Right lobe of liver (tissue), 6 donors: ENCODE data around the gene ZMIZ1. TPM values are rescaled to one million over a fixed set of nuclear protein-coding genes. Genes with fewer than 3 reads are reported as not detected.

Source experiments
- ATAC-seq, 4 donors: fragments of 200-7000 bp; cut with Tn5 transposase; one replicate each; pipeline ENCODE4 v1.9.1; 2020; ENCODE audit warnings: mild to moderate bottlenecking in 4 of 4, moderate library complexity in 4 of 4
- DNase-seq, 3 donors: peaks; one replicate each; pipeline ENCODE4 v3.0.0-alpha.2; 2020
- H3K27ac ChIP-seq, 3 donors: fragments of 200-600 bp; one replicate each; pipeline ENCODE4 v1.8.0; 2022
- H3K27me3 ChIP-seq, 2 donors: fragments of 200-600 bp; one replicate each; pipeline ENCODE4 v1.8.0; 2022
- H3K36me3 ChIP-seq, 4 donors: fragments of 200-600 bp; sonication (generic) in 1 of 4; one replicate each; pipeline versions ENCODE4 v1.5.1 to v1.8.0; 2017 to 2022; ENCODE audit warnings: control low read depth in 1 of 4
- H3K4me1 ChIP-seq, 4 donors: fragments of 200-600 bp; sonication (generic) in 1 of 4; one replicate each; pipeline versions ENCODE4 v1.5.1 to v1.8.0; 2017 to 2022; ENCODE audit warnings: control low read depth in 1 of 4
- H3K4me3 ChIP-seq, 3 donors: fragments of 200-600 bp; one replicate each; pipeline ENCODE4 v1.8.0; 2022
- H3K9me3 ChIP-seq, 4 donors: fragments of 200-600 bp; sonication (generic) in 1 of 4; one replicate each; pipeline versions ENCODE4 v1.5.1 to v1.8.0; 2017 to 2022; ENCODE audit warnings: control low read depth in 1 of 4
- POLR2A ChIP-seq: fragments of 450-650 bp; IDR thresholded peaks from one replicate; pipeline ENCODE4 v1.6.1; 2017; ENCODE audit warnings: antibody characterized with exemption, mild to moderate bottlenecking
- WGBS: methylation state at CpG from one replicate; pipeline ENCODE4 v1.1.6; 2018; ENCODE audit warnings: low coverage, low lambda C conversion rate; ENCODE audit not compliant: insufficient coverage; ENCODE audit errors: missing lambda C conversion rate; 5-methylcytosine and 5-hydroxymethylcytosine counted together
- intact Hi-C, 2 donors: fragments of 100-400 bp; cut with DNase I; formaldehyde crosslinking; loops; one replicate each; pipeline versions ENCODE4 v1.11.2 to v1.14.1; 2022
- total RNA-seq, 6 experiments: library from RNA; depleted of rRNA in 2 of 6; stranded (reverse); fragments of >200 nt in 2 of 6; fragmentation: NEBNext Ultra II Directional in 3 of 6; extraction: Animal tissue kit (Norgen Biotek cat#: 25700) in 3 of 6; gene quantifications; one replicate each; pipeline versions ENCODE4 v1.1.0 to v1.2.4, GENCODE V29; 2016 to 2023
- TF ChIP-seq, protein P1 (sequence below), 4 donors: fragments of 200-600 bp in 3 of 4; fragments of 450-650 bp in 1 of 4; IDR thresholded peaks; one replicate each; pipeline versions ENCODE4 v1.5.1 to v1.8.0; 2016 to 2022; ENCODE audit warnings: antibody characterized with exemption in 4 of 4, mild to moderate bottlenecking in 2 of 4
- donor health status: DM: no; HTN: yes; CAD: no.
- donor health status: DM: no; HTN: no; CAD: no.
- donor health status: DM: no; HTN: no; CAD: no.
- donor health status: DM: no; HTN: yes; CAD: no.
- donor health status: DM: no; HTN: yes; CAD: no.

Gene ZMIZ1
- total RNA-seq, 6 experiments from 2014 or later = 9.9 to 22.8 (median 12.3) TPM

GRCh38 chr10:79088176-79088575 is 19.4 kb downstream of the ZMIZ1 start:
- Histone ChIP-seq H3K27ac (peak overlapping the region in 2 of 3 donors; percentile 43 to 65), H3K4me3 (no peak overlapping the region), H3K27me3 (no peaks in the 10 kb centered on the region), H3K4me1 (peaks cover 0 to 75% (median 47%) of the 10 kb centered on the region in 4 donors), H3K36me3 (no peaks in the 10 kb centered on the region), H3K9me3 (no peaks in the 10 kb centered on the region)
- intact Hi-C loops = loop anchor here in 1 of 2 donors (10.0 kb wide), 1 partner anchor 107 kb away; no protein-coding TSS in a partner anchor
- DNase-seq (peak; percentile 65 to 92 (median 91)), ATAC-seq (peak; percentile 57 to 84 (median 78))
- TF ChIP-seq POLR2A = peak; percentile 37
- TF ChIP-seq, protein P1, sequence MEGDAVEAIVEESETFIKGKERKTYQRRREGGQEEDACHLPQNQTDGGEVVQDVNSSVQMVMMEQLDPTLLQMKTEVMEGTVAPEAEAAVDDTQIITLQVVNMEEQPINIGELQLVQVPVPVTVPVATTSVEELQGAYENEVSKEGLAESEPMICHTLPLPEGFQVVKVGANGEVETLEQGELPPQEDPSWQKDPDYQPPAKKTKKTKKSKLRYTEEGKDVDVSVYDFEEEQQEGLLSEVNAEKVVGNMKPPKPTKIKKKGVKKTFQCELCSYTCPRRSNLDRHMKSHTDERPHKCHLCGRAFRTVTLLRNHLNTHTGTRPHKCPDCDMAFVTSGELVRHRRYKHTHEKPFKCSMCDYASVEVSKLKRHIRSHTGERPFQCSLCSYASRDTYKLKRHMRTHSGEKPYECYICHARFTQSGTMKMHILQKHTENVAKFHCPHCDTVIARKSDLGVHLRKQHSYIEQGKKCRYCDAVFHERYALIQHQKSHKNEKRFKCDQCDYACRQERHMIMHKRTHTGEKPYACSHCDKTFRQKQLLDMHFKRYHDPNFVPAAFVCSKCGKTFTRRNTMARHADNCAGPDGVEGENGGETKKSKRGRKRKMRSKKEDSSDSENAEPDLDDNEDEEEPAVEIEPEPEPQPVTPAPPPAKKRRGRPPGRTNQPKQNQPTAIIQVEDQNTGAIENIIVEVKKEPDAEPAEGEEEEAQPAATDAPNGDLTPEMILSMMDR (IDR thresholded peaks at IDR 0.05) = no peak
- WGBS = 19% methylated on average over 6 of the region's 8 CpGs

DNA sequence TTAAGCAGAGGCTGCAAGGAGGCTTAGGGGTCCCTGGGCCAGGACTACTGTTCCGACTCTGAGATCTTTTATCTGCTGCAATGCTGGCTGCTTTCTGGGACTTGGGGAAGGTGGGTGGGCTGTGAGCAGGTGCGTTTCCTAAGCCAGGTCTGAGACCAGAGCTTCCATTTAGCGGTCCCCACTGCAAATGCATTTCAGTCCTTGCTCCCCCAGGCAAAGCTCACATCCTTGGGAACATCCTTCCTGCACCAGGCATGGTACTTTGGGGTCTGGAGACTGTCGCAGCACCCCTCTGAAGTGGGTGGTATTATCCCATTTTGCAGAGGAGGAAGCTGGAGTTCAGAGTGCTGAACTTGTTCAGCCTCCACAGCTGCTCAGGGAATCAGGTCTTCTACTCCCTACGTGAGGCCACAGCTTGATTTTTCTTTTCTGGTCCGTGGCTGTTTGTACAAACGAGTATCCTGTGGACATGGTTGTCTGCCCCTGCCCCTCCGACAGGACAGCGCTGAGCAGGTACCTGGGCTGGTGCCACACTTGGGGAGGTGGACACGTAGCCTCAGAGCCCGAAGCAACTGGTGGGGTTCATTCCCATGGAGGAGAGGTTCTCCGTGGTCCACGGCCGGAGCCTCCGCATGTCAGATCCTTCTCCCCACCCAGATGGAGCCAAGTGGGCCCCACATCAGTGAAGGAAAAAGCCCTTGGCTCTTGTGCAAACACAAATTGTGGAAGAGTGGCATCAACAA is 20.0 kb downstream of the ZMIZ1 start:
- intact Hi-C loops = loop anchor here in 1 of 2 donors (10.0 kb wide), 1 partner anchor 106 kb away; no protein-coding TSS in a partner anchor
- H3K4me3 ChIP-seq = no peak overlapping the region
- 73% methylated on average over 6 of the region's 15 CpGs for WGBS
- ATAC-seq (no peak), DNase-seq (no peak)
- H3K27ac ChIP-seq = peak overlapping the region in 2 of 3 donors; percentile 43 to 65
- H3K27me3 ChIP-seq = no peaks in the 10 kb centered on the region
- TF ChIP-seq, protein P1 (IDR thresholded peaks at IDR 0.05) = no peak
- TF ChIP-seq POLR2A = no peak
- H3K36me3 ChIP-seq = no peaks in the 10 kb centered on the region
- H3K4me1 ChIP-seq = peaks cover 0 to 75% (median 43%) of the 10 kb centered on the region in 4 donors
- no peaks in the 10 kb centered on the region for H3K9me3 ChIP-seq

GRCh38 chr10:79089632-79090031 is 20.9 kb downstream of the ZMIZ1 start:
- Histone ChIP-seq H3K36me3 (no peaks in the 10 kb centered on the region), H3K4me1 (peaks cover 0 to 73% (median 40%) of the 10 kb centered on the region in 4 donors), H3K9me3 (no peaks in the 10 kb centered on the region), H3K27me3 (no peaks in the 10 kb centered on the region), H3K27ac (no peak overlapping the region), H3K4me3 (no peak overlapping the region)
- TF ChIP-seq POLR2A = no peak
- TF ChIP-seq, protein P1 (IDR thresholded peaks at IDR 0.05) = no peak
- DNase-seq (no peak), ATAC-seq (no peak)
- WGBS = 88% methylated on average over 5 of the region's 8 CpGs
- intact Hi-C loops = loop anchor here (10.0 kb wide), 1 partner anchor 105 kb away; no protein-coding TSS in a partner anchor

GRCh38 chr10:79090134-79090803 is 21.5 kb downstream of the ZMIZ1 start:
- DNase-seq = no peak
- Histone ChIP-seq H3K4me1 (peaks cover 0 to 73% (median 39%) of the 10 kb centered on the region in 4 donors), H3K27ac (no peak overlapping the region), H3K27me3 (no peaks in the 10 kb centered on the region), H3K36me3 (no peaks in the 10 kb centered on the region), H3K9me3 (no peaks in the 10 kb centered on the region), H3K4me3 (no peak overlapping the region)
- TF ChIP-seq, protein P1 (IDR thresholded peaks at IDR 0.05) = no peak
- no peak for TF ChIP-seq POLR2A
- 19% methylated on average over 6 of the region's 6 CpGs for WGBS
- intact Hi-C loops = loop anchor here in 1 of 2 donors (10.0 kb wide), 1 partner anchor 105 kb away; no protein-coding TSS in a partner anchor
- no peak for ATAC-seq
